HG02970 (cell line): Measurements from ENCODE around the gene MINK1.
"Not testable (repeated sequence)": the region's sequence is repeated elsewhere in the genome, so short reads cannot be mapped to it uniquely, and the experiment has no call there.

Source experiments
- ATAC-seq: cut with Tn5 transposase; IDR thresholded peaks from one replicate; pipeline ENCODE4 v1.9.1; 2021; ENCODE audit warnings: mild to moderate bottlenecking, moderate library complexity, moderate number of reproducible peaks; ENCODE audit not compliant: unreplicated experiment, low FRiP score

MINK1 gene

GRCh38 chr17:4896332-4897197 lies 63.4 kb downstream of the MINK1 start:
- no peak for ATAC-seq

- ATAC-seq, result no peak
Measured at GRCh38 chr17:4897198-4897687, 64.1 kb downstream of the MINK1 start.

- no peak for ATAC-seq
Measured at GRCh38 chr17:4897785-4898184, 64.6 kb downstream of the MINK1 start.

- no peak for ATAC-seq
Measured at GRCh38 chr17:4898351-4898750, 65.2 kb downstream of the MINK1 start.

- no peak for ATAC-seq
Measured at GRCh38 chr17:4898927-4899326, 65.8 kb downstream of the MINK1 start.

- ATAC-seq, result no peak
Measured at GRCh38 chr17:4899341-4900230, 66.4 kb downstream of the MINK1 start, which contains the start of gene C17orf107. TSS of gene C17orf107 (plus strand) at chr17:4899536. CDS start at chr17:4899763, 227 bp downstream.

GRCh38 chr17:4900231-4901107 lies 67.3 kb downstream of the MINK1 start:
- no peak for ATAC-seq

GRCh38 chr17:4901108-4901647 lies 68.0 kb downstream of the MINK1 start:
- no peak for ATAC-seq

- ATAC-seq, result no peak
Measured at GRCh38 chr17:4901648-4902344, 68.7 kb downstream of the MINK1 start.

- no peak for ATAC-seq
Measured at GRCh38 chr17:4902540-4902939, 69.4 kb downstream of the MINK1 start.

GRCh38 chr17:4903051-4903818 lies 70.1 kb downstream of the MINK1 start, which contains the start of gene CHRNE:
TSS of gene CHRNE (minus strand) at chr17:4903098. CDS start at chr17:4903063, 35 bp downstream.
- no peak for ATAC-seq

- not testable (repeated sequence) for ATAC-seq
Measured at GRCh38 chr17:4906642-4907041, 73.5 kb downstream of the MINK1 start.

- no peak for ATAC-seq
Measured at GRCh38 chr17:4908301-4908700, 75.2 kb downstream of the MINK1 start.

- no peak for ATAC-seq
Measured at GRCh38 chr17:4908711-4909496, 75.8 kb downstream of the MINK1 start.

GRCh38 chr17:4913994-4914393 lies 80.9 kb downstream of the MINK1 start:
- ATAC-seq, result no peak

- ATAC-seq, result not testable (repeated sequence)
Measured at GRCh38 chr17:4914551-4914950, 81.4 kb downstream of the MINK1 start.

- ATAC-seq, result no peak
Measured at GRCh38 chr17:4919511-4920047, 86.4 kb downstream of the MINK1 start.
